Mucosa of stomach (tissue), 1 donor: ENCODE measurements around the gene RREB1.
A peak's percentile ranks its signal among the peaks of the same experiment; 100 is the strongest.

ENCODE experiments used
- H3K27me3 ChIP-seq: one replicate; pipeline ENCODE4 v1.7.0; 2013; ENCODE audit warnings: mild to moderate bottlenecking, low read length; ENCODE audit not compliant: control insufficient read depth, insufficient read depth
- H3K36me3 ChIP-seq: one replicate; pipeline ENCODE4 v1.7.0; 2013; ENCODE audit warnings: low read length; ENCODE audit not compliant: control insufficient read depth, insufficient read depth
- H3K4me1 ChIP-seq: one replicate; pipeline ENCODE4 v1.7.0; 2013; ENCODE audit warnings: mild to moderate bottlenecking, low read length; ENCODE audit not compliant: control insufficient read depth, insufficient read depth
- H3K4me3 ChIP-seq: one replicate; pipeline ENCODE4 v1.7.0; 2013; ENCODE audit warnings: low read length
- H3K9ac ChIP-seq: one replicate; pipeline ENCODE4 v1.7.0; 2013; ENCODE audit warnings: mild to moderate bottlenecking, low read length, moderate library complexity
- H3K9me3 ChIP-seq: one replicate; pipeline ENCODE4 v1.7.0; 2013; ENCODE audit warnings: mild to moderate bottlenecking, low read length, moderate library complexity; ENCODE audit not compliant: control insufficient read depth
- donor health status: Pancreatic carcinoma.

Gene RREB1

DNA sequence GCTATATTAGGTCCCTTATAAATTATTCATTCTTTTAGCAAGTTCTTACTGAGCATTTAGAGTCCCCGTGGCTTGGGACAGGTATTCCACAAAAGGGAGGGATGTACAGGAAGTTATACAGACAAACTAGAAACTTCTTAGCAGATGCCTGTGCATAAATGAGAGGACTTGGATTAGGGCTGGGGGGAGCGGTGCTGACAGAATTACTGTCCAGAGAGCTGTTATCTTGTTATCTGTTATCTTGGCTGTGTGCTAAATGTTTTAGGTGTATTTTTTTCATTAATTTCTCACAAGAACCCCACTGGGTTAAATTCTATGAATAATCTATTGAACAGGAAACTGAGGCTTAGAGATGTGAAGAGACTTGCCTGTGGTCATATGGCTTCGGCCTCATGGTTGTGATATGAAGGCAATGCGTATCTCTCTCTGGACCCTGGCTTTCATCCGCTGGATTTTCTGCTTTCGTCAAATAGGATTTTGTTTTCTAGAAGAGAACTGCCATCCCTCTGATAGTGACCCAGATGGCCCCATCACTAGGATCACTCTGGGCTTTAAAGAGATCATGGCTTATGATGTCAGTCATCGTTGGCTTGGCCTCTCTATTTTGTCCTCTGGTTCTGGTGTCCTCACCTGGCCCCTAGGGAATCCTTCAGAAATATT lies 32.3 kb upstream of the RREB1 start:
- no peak overlapping the region for H3K9ac ChIP-seq
- H3K9me3 ChIP-seq = no peaks in the 10 kb centered on the region
- H3K4me1 ChIP-seq = no peaks in the 10 kb centered on the region
- H3K36me3 ChIP-seq = no peaks in the 10 kb centered on the region
- no peaks in the 10 kb centered on the region for H3K27me3 ChIP-seq
- H3K4me3 ChIP-seq = no peak overlapping the region

- no peak overlapping the region for H3K9ac ChIP-seq
- no peaks in the 10 kb centered on the region for H3K36me3 ChIP-seq
- no peak overlapping the region for H3K4me3 ChIP-seq
- no peaks in the 10 kb centered on the region for H3K9me3 ChIP-seq
- H3K27me3 ChIP-seq = no peaks in the 10 kb centered on the region
- no peaks in the 10 kb centered on the region for H3K4me1 ChIP-seq
Observed at GRCh38 chr6:7077856-7078255, 29.9 kb upstream of the RREB1 start.

- Histone ChIP-seq H3K27me3 (no peaks in the 10 kb centered on the region), H3K4me3 (no peak overlapping the region), H3K9ac (no peak overlapping the region), H3K36me3 (no peaks in the 10 kb centered on the region), H3K9me3 (no peaks in the 10 kb centered on the region), H3K4me1 (no peaks in the 10 kb centered on the region)
Observed at GRCh38 chr6:7078856-7079255, 28.9 kb upstream of the RREB1 start.

DNA sequence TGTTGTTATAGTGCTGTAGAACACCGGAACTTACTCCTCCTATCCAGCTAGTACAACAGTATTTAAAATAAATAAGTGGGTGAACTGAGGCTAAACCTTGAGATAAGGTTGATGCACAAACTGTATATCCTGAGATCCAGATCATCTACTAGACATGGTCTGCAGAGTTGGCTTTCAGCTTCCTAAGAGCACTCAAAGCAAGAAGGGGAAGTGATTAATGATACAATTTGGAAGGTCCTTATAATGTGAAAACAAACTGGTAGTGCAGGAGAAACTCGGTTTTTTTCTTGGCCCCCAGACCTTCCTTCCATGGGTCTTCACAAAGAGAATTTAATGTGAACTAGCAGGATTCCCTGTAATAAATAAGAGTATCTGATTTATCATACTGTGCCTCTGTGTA lies 27.4 kb upstream of the RREB1 start:
- no peaks in the 10 kb centered on the region for H3K4me1 ChIP-seq
- H3K36me3 ChIP-seq = no peaks in the 10 kb centered on the region
- no peaks in the 10 kb centered on the region for H3K9me3 ChIP-seq
- H3K4me3 ChIP-seq = no peak overlapping the region
- no peaks in the 10 kb centered on the region for H3K27me3 ChIP-seq
- H3K9ac ChIP-seq = no peak overlapping the region

DNA sequence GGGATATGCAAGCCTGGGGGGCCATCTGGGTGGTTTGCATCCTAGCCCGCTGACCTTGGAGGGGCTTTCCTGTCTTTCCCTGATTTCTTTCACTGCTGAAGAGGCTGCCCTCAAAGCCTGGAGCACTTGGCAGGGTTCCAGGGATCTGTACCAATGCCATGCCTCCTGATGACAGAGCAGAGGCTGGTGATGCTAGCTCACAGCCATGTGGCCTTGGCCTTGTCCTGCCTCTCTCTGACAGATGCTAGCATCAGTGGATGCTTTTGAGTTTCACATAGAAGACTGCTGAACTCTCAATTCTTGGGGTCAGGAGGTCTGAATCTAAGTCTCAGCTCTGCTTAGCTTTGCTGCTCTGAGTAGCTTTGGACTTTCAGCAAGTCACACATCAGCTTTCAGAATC lies 21.9 kb upstream of the RREB1 start:
- Histone ChIP-seq H3K9me3 (no peaks in the 10 kb centered on the region), H3K9ac (no peak overlapping the region)

DNA sequence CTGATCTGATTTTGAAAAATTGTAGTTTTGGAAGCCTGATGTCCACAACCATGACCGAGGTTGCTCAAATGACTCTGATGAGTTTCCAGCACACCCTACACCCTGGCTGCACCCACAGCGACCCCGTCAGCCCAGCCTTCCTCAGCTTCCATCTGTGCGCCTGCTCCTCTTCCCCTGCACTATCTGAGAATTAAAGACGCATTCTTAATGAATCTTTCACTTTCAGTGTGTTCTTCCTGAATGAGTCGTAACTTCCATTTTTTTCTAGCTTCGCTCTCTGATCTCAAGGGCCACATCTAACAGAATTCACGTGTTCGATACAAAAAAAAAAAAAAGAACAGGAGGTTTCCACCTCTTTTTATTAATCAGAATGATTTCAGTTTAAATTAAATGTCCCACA lies 21.3 kb upstream of the RREB1 start:
- Histone ChIP-seq H3K36me3 (no peaks in the 10 kb centered on the region), H3K4me3 (no peak overlapping the region), H3K27me3 (no peaks in the 10 kb centered on the region), H3K9ac (peak overlapping the region; percentile 52), H3K9me3 (no peaks in the 10 kb centered on the region), H3K4me1 (peaks cover 10% of the 10 kb centered on the region)

More for the DNA sequence above, 21.9 kb upstream of the RREB1 start:
- Histone ChIP-seq H3K27me3 (no peaks in the 10 kb centered on the region), H3K4me1 (peaks cover 10% of the 10 kb centered on the region), H3K36me3 (no peaks in the 10 kb centered on the region), H3K4me3 (no peak overlapping the region)

- H3K27me3 ChIP-seq = no peaks in the 10 kb centered on the region
- H3K4me3 ChIP-seq = no peak overlapping the region
- peak overlapping the region; percentile 52 for H3K9ac ChIP-seq
Observed at GRCh38 chr6:7087066-7087465, 20.7 kb upstream of the RREB1 start.

GRCh38 chr6:7087491-7087979 lies 20.2 kb upstream of the RREB1 start:
- H3K36me3 ChIP-seq = no peaks in the 10 kb centered on the region
- no peaks in the 10 kb centered on the region for H3K9me3 ChIP-seq
- H3K4me3 ChIP-seq = no peak overlapping the region
- H3K27me3 ChIP-seq = no peaks in the 10 kb centered on the region
- peaks cover 10% of the 10 kb centered on the region for H3K4me1 ChIP-seq
- H3K9ac ChIP-seq = peak overlapping the region; percentile 52

More at GRCh38 chr6:7087066-7087465, 20.7 kb upstream of the RREB1 start:
- no peaks in the 10 kb centered on the region for H3K36me3 ChIP-seq
- peaks cover 10% of the 10 kb centered on the region for H3K4me1 ChIP-seq
- H3K9me3 ChIP-seq = no peaks in the 10 kb centered on the region

GRCh38 chr6:7088076-7088742 lies 19.6 kb upstream of the RREB1 start:
- H3K4me3 ChIP-seq = no peak overlapping the region
- no peaks in the 10 kb centered on the region for H3K36me3 ChIP-seq
- H3K9ac ChIP-seq = no peak overlapping the region
- H3K4me1 ChIP-seq = peaks cover 10% of the 10 kb centered on the region
- H3K27me3 ChIP-seq = no peaks in the 10 kb centered on the region
- H3K9me3 ChIP-seq = no peaks in the 10 kb centered on the region

- Histone ChIP-seq H3K9ac (no peak overlapping the region), H3K4me1 (peaks cover 18% of the 10 kb centered on the region), H3K27me3 (no peaks in the 10 kb centered on the region), H3K9me3 (no peaks in the 10 kb centered on the region), H3K36me3 (no peaks in the 10 kb centered on the region), H3K4me3 (no peak overlapping the region)
Observed at GRCh38 chr6:7098993-7099392, 8.8 kb upstream of the RREB1 start.

DNA sequence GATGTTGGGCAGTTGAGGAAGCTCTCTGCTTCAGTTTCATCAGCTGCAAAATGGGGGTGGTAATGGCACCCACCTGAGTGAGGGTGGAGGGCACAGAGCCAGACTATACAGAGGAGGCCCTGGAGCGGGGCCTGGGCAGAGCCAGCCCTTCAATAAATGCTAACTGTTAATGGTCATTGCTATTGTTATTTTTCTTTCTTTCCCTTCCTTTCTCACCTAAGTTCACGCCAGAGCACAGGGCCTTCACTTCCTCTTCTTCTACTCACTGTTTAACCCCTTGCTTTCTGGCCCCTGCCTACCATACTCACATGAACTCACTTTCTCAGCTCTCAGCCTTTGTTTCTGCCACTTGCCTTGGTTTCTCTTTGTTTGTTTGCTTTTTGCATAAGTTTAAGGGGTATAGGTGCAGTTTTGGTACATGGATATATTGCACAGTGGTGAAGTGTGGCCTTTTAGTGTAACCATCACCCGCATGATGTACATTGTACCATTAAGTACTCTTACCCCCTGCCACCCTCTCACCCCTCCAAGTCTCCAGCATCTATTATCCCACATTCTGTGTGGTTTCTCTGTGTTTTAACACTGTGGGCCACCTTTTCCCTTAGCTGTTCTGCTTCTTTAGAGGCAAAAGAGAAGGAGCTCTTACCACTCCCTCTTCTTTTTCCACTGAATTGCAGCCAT lies 7.5 kb upstream of the RREB1 start:
- H3K36me3 ChIP-seq = no peaks in the 10 kb centered on the region
- H3K9ac ChIP-seq = no peak overlapping the region
- H3K27me3 ChIP-seq = no peaks in the 10 kb centered on the region
- no peaks in the 10 kb centered on the region for H3K9me3 ChIP-seq
- H3K4me1 ChIP-seq = peaks cover 18% of the 10 kb centered on the region
- H3K4me3 ChIP-seq = no peak overlapping the region

GRCh38 chr6:7100753-7101081 lies 7.0 kb upstream of the RREB1 start:
- Histone ChIP-seq H3K4me1 (peaks cover 18% of the 10 kb centered on the region), H3K4me3 (no peak overlapping the region), H3K9ac (no peak overlapping the region)

More at GRCh38 chr6:7100753-7101081, 7.0 kb upstream of the RREB1 start:
- Histone ChIP-seq H3K27me3 (no peaks in the 10 kb centered on the region), H3K36me3 (no peaks in the 10 kb centered on the region), H3K9me3 (no peaks in the 10 kb centered on the region)
